ENCODE data around the gene P4HTM.
A peak's percentile ranks its signal among the peaks of the same experiment; 100 is the strongest.

P4HTM gene

GRCh38 chr3:48990636-48991469, 812 bp downstream of the P4HTM start:
- TF ChIP-seq CTCF (IDR thresholded peaks at IDR 0.05; ENCODE audit: control insufficient read depth, insufficient read depth, low read depth, low read length, missing control alignments): no peak
- peak overlapping the region; percentile 77 for H3K4me3 ChIP-seq (ENCODE audit: control insufficient read depth, low read depth, low read length)
- no peak for DNase-seq (ENCODE audit: low read depth)

- TF ChIP-seq CTCF (IDR thresholded peaks at IDR 0.05; ENCODE audit: control insufficient read depth, insufficient read depth, low read depth, low read length, missing control alignments): no peak
- peak overlapping the region; percentile 77 for H3K4me3 ChIP-seq (ENCODE audit: control insufficient read depth, low read depth, low read length)
These were observed 2.0 kb downstream of the P4HTM start for GRCh38 chr3:48991851-48992545.

GRCh38 chr3:48993834-48994233, 3.8 kb downstream of the P4HTM start:
- no peak for DNase-seq (ENCODE audit: low read depth)
- no peak overlapping the region for H3K4me3 ChIP-seq (ENCODE audit: control insufficient read depth, low read depth, low read length)
- TF ChIP-seq CTCF (IDR thresholded peaks at IDR 0.05; ENCODE audit: control insufficient read depth, insufficient read depth, low read depth, low read length, missing control alignments): no peak

More at GRCh38 chr3:48991851-48992545, 2.0 kb downstream of the P4HTM start:
- no peak for DNase-seq (ENCODE audit: low read depth)

- no peak for TF ChIP-seq CTCF (IDR thresholded peaks at IDR 0.05; ENCODE audit: control insufficient read depth, insufficient read depth, low read depth, low read length, missing control alignments)
- no peak overlapping the region for H3K4me3 ChIP-seq (ENCODE audit: control insufficient read depth, low read depth, low read length)
- DNase-seq (ENCODE audit: low read depth): no peak
These were observed 6.6 kb downstream of the P4HTM start for GRCh38 chr3:48996640-48997039.

GRCh38 chr3:48997102-48997635, 7.1 kb downstream of the P4HTM start:
- no peak overlapping the region for H3K4me3 ChIP-seq (ENCODE audit: control insufficient read depth, low read depth, low read length)
- no peak for DNase-seq (ENCODE audit: low read depth)
- TF ChIP-seq CTCF (IDR thresholded peaks at IDR 0.05; ENCODE audit: control insufficient read depth, insufficient read depth, low read depth, low read length, missing control alignments): no peak

GRCh38 chr3:48997714-48998637, 7.9 kb downstream of the P4HTM start:
- H3K4me3 ChIP-seq (ENCODE audit: control insufficient read depth, low read depth, low read length): no peak overlapping the region
- DNase-seq (ENCODE audit: low read depth): no peak
- no peak for TF ChIP-seq CTCF (IDR thresholded peaks at IDR 0.05; ENCODE audit: control insufficient read depth, insufficient read depth, low read depth, low read length, missing control alignments)
